Right lobe of liver (tissue), 6 donors: Measurements from ENCODE around the gene MX2. TPM values are rescaled to one million over a fixed set of nuclear protein-coding genes. Genes with fewer than 3 reads are reported as not detected.

Experiments
- ATAC-seq, 4 donors: fragments of 200-7000 bp; cut with Tn5 transposase; one replicate each; pipeline ENCODE4 v1.9.1; 2020; ENCODE audit warnings: mild to moderate bottlenecking in 4 of 4, moderate library complexity in 4 of 4
- DNase-seq, 3 donors: peaks; one replicate each; pipeline ENCODE4 v3.0.0-alpha.2; 2020
- H3K27ac ChIP-seq, 3 donors: fragments of 200-600 bp; one replicate each; pipeline ENCODE4 v1.8.0; 2022
- H3K27me3 ChIP-seq, 2 donors: fragments of 200-600 bp; one replicate each; pipeline ENCODE4 v1.8.0; 2022
- H3K36me3 ChIP-seq, 4 donors: fragments of 200-600 bp; sonication (generic) in 1 of 4; one replicate each; pipeline versions ENCODE4 v1.5.1 to v1.8.0; 2017 to 2022; ENCODE audit warnings: control low read depth in 1 of 4
- H3K4me1 ChIP-seq, 4 donors: fragments of 200-600 bp; sonication (generic) in 1 of 4; one replicate each; pipeline versions ENCODE4 v1.5.1 to v1.8.0; 2017 to 2022; ENCODE audit warnings: control low read depth in 1 of 4
- H3K4me3 ChIP-seq, 3 donors: fragments of 200-600 bp; one replicate each; pipeline ENCODE4 v1.8.0; 2022
- H3K9me3 ChIP-seq, 4 donors: fragments of 200-600 bp; sonication (generic) in 1 of 4; one replicate each; pipeline versions ENCODE4 v1.5.1 to v1.8.0; 2017 to 2022; ENCODE audit warnings: control low read depth in 1 of 4
- CTCF ChIP-seq, 4 donors: fragments of 200-600 bp in 3 of 4; fragments of 450-650 bp in 1 of 4; IDR thresholded peaks; one replicate each; pipeline versions ENCODE4 v1.5.1 to v1.8.0; 2016 to 2022; ENCODE audit warnings: antibody characterized with exemption in 4 of 4, mild to moderate bottlenecking in 2 of 4
- POLR2A ChIP-seq: fragments of 450-650 bp; IDR thresholded peaks from one replicate; pipeline ENCODE4 v1.6.1; 2017; ENCODE audit warnings: antibody characterized with exemption, mild to moderate bottlenecking
- WGBS: methylation state at CpG from one replicate; pipeline ENCODE4 v1.1.6; 2018; ENCODE audit warnings: low coverage, low lambda C conversion rate; ENCODE audit not compliant: insufficient coverage; ENCODE audit errors: missing lambda C conversion rate; 5-methylcytosine and 5-hydroxymethylcytosine counted together
- intact Hi-C, 2 donors: fragments of 100-400 bp; cut with DNase I; formaldehyde crosslinking; loops; one replicate each; pipeline versions ENCODE4 v1.11.2 to v1.14.1; 2022
- total RNA-seq, 6 experiments: library from RNA; depleted of rRNA in 2 of 6; stranded (reverse); fragments of >200 nt in 2 of 6; fragmentation: NEBNext Ultra II Directional in 3 of 6; extraction: Animal tissue kit (Norgen Biotek cat#: 25700) in 3 of 6; gene quantifications; one replicate each; pipeline versions ENCODE4 v1.1.0 to v1.2.4, GENCODE V29; 2016 to 2023
- donor health status: DM: no; HTN: yes; CAD: no.
- donor health status: DM: no; HTN: no; CAD: no.
- donor health status: DM: no; HTN: no; CAD: no.
- donor health status: DM: no; HTN: yes; CAD: no.
- donor health status: DM: no; HTN: yes; CAD: no.

The MX2 gene
- total RNA-seq, 6 experiments from 2014 or later, result 0.49 to 1.9 (median 1.5) TPM

GRCh38 chr21:41403966-41404365 is 42.1 kb downstream of the MX2 start:
- Histone ChIP-seq H3K4me3 (no peak overlapping the region), H3K27me3 (no peaks in the 10 kb centered on the region), H3K36me3 (no peaks in the 10 kb centered on the region), H3K27ac (no peak overlapping the region), H3K9me3 (no peaks in the 10 kb centered on the region), H3K4me1 (no peaks in the 10 kb centered on the region)
- no peak for ATAC-seq
- no CpG with 5 or more reads among the region's 10 CpGs for WGBS
- no peak for TF ChIP-seq CTCF (IDR thresholded peaks at IDR 0.05)
- TF ChIP-seq POLR2A, result no peak
- peak in 1 of 3 donors; percentile 35 for DNase-seq
- intact Hi-C loops, result no loop called here

GRCh38 chr21:41405321-41405720 is 43.5 kb downstream of the MX2 start:
- Histone ChIP-seq H3K27ac (no peak overlapping the region), H3K9me3 (no peaks in the 10 kb centered on the region), H3K27me3 (no peaks in the 10 kb centered on the region), H3K4me3 (no peak overlapping the region), H3K4me1 (no peaks in the 10 kb centered on the region), H3K36me3 (no peaks in the 10 kb centered on the region)
- DNase-seq (peak in 1 of 3 donors; percentile 13), ATAC-seq (no peak)
- intact Hi-C loops, result no loop called here
- TF ChIP-seq CTCF (IDR thresholded peaks at IDR 0.05) (no peak), POLR2A (no peak)
- WGBS, result 95% methylated on average over 3 of the region's 4 CpGs

GRCh38 chr21:41406340-41406739 is 44.5 kb downstream of the MX2 start:
- Histone ChIP-seq H3K9me3 (no peaks in the 10 kb centered on the region), H3K36me3 (no peaks in the 10 kb centered on the region), H3K27ac (no peak overlapping the region), H3K4me1 (no peaks in the 10 kb centered on the region), H3K4me3 (no peak overlapping the region), H3K27me3 (no peaks in the 10 kb centered on the region)
- TF ChIP-seq POLR2A (no peak), CTCF (IDR thresholded peaks at IDR 0.05) (no peak)
- DNase-seq (peak in 1 of 3 donors; percentile 42), ATAC-seq (peak in 3 of 4 donors; percentile 27 to 53 (median 38))
- intact Hi-C loops, result no loop called here
- WGBS, result 37% methylated on average over 6 of the region's 6 CpGs

- H3K27ac ChIP-seq, result no peak overlapping the region
- no peak for TF ChIP-seq CTCF (IDR thresholded peaks at IDR 0.05)
- no peak for TF ChIP-seq POLR2A
- no peaks in the 10 kb centered on the region for H3K27me3 ChIP-seq
- H3K9me3 ChIP-seq, result no peaks in the 10 kb centered on the region
- intact Hi-C loops, result no loop called here
- 87% methylated on average over 15 of the region's 24 CpGs for WGBS
- no peak for ATAC-seq
- no peaks in the 10 kb centered on the region for H3K4me1 ChIP-seq
- H3K36me3 ChIP-seq, result no peaks in the 10 kb centered on the region
- no peak overlapping the region for H3K4me3 ChIP-seq
- DNase-seq, result peak in 1 of 3 donors; percentile 35
Observed at GRCh38 chr21:41407541-41408460, 46.0 kb downstream of the MX2 start.
